Fibroblast of lung (primary cell): ENCODE measurements around the gene TMPRSS4. TPM values are rescaled to one million over a fixed set of nuclear protein-coding genes. Genes with fewer than 3 reads are reported as not detected.

Experiments used
- DNase-seq, 2 donors: peaks; one replicate each; pipeline versions ENCODE4 v3.0.0 to v3.0.0-alpha.2; 2010; ENCODE audit warnings: low read depth in 2 of 2
- H2AFZ ChIP-seq: 2 replicates; pipeline ENCODE4 v1.5.1; 2012; ENCODE audit warnings: low read length, control low read depth, inconsistent platforms
- H3K27ac ChIP-seq: 2 replicates; pipeline ENCODE4 v1.5.1; 2011; ENCODE audit warnings: low read length, control low read depth; ENCODE audit not compliant: insufficient read depth
- H3K27me3 ChIP-seq: 2 replicates; pipeline ENCODE4 v1.5.1; 2011; ENCODE audit warnings: mild to moderate bottlenecking, low read length; ENCODE audit not compliant: control insufficient read depth, insufficient read depth
- H3K36me3 ChIP-seq: 2 replicates; pipeline ENCODE4 v1.5.1; 2011; ENCODE audit warnings: low read length; ENCODE audit not compliant: control insufficient read depth, insufficient read depth
- H3K4me1 ChIP-seq: 2 replicates; pipeline ENCODE4 v1.5.1; 2011; ENCODE audit warnings: low read length; ENCODE audit not compliant: control insufficient read depth, insufficient read depth; ENCODE audit errors: extremely low read depth
- H3K4me2 ChIP-seq: 2 replicates; pipeline ENCODE4 v1.5.1; 2011; ENCODE audit warnings: low read length, control low read depth; ENCODE audit not compliant: insufficient read depth; ENCODE audit errors: extremely low read depth
- H3K4me3 ChIP-seq, 4 experiments: fragments of 200-600 bp in 1 of 4; sonication (generic) in 1 of 4; replicated peaks in 1 of 4; 2 replicates each; pipeline ENCODE4 v1.5.1; 2011 to 2016; ENCODE audit warnings: low read length in 4 of 4, low read depth in 3 of 4, mild to moderate bottlenecking in 3 of 4, control low read depth in 2 of 4, inconsistent platforms in 1 of 4, mixed read lengths in 1 of 4; ENCODE audit not compliant: insufficient read depth in 1 of 4; ENCODE audit errors: control extremely low read depth in 1 of 4
- H3K79me2 ChIP-seq: 2 replicates; pipeline ENCODE4 v1.5.1; 2012; ENCODE audit warnings: mild to moderate bottlenecking, low read length, inconsistent platforms; ENCODE audit not compliant: control insufficient read depth, insufficient read depth
- H3K9ac ChIP-seq: 2 replicates; pipeline ENCODE4 v1.5.1; 2011; ENCODE audit warnings: mild to moderate bottlenecking, low read length, control low read depth; ENCODE audit not compliant: insufficient read depth
- H3K9me3 ChIP-seq: 2 replicates; pipeline ENCODE4 v1.5.1; 2012; ENCODE audit warnings: low read depth, low read length; ENCODE audit not compliant: control insufficient read depth, insufficient read depth
- H4K20me1 ChIP-seq: 2 replicates; pipeline ENCODE4 v1.5.1; 2011; ENCODE audit warnings: low read length; ENCODE audit not compliant: control insufficient read depth, insufficient read depth; ENCODE audit errors: extremely low read depth
- CTCF ChIP-seq, 2 donors: IDR thresholded peaks in 1 of 2; conservative IDR thresholded peaks in 1 of 2; 1 replicate in 1 of 2; 2 replicates in 1 of 2; pipeline ENCODE4 v1.5.1; 2011 to 2012; ENCODE audit warnings: low read length in 2 of 2, control low read depth in 1 of 2, inconsistent platforms in 1 of 2, low read depth in 1 of 2, mild to moderate bottlenecking in 1 of 2
- EZH2 ChIP-seq: IDR thresholded peaks from 2 replicates; pipeline ENCODE4 v1.5.1; 2012; ENCODE audit warnings: low read length, control low read depth, mild to moderate bottlenecking; ENCODE audit errors: missing control alignments
- polyA plus RNA-seq, 2 donors: library from polyadenylated mRNA; depleted of rRNA in 1 of 2; stranded (reverse) in 1 of 2; unstranded in 1 of 2; fragments of >200 nt; gene quantifications; 2 replicates each; pipeline ENCODE4 v1.2.1, GENCODE V29; 2011 to 2012; ENCODE audit warnings: missing spikeins in 1 of 2
- total RNA-seq: library from RNA; depleted of rRNA; stranded (reverse); fragments of >200 nt; gene quantifications from 2 replicates; pipeline ENCODE4 v1.2.1, GENCODE V29; 2014

The TMPRSS4 gene
- total and polyA plus RNA-seq, 2 donors (not counting 1 experiment from before 2014, with no cell fraction given): not detected

- Histone ChIP-seq H3K27me3 (no peaks in the 10 kb centered on the region), H3K79me2 (no peaks in the 10 kb centered on the region), H3K36me3 (no peaks in the 10 kb centered on the region), H3K27ac (no peak overlapping the region), H3K4me3 (no peak overlapping the region), H3K4me2 (no peak overlapping the region), H2AFZ (no peak overlapping the region), H3K9ac (no peak overlapping the region), H3K9me3 (no peaks in the 10 kb centered on the region), H4K20me1 (no peaks in the 10 kb centered on the region), H3K4me1 (no peaks in the 10 kb centered on the region)
- TF ChIP-seq CTCF (conservative IDR thresholded peaks at IDR 0.05 in 1 of 2, IDR thresholded peaks at IDR 0.05 in 1 of 2; ENCODE audit: low read depth in 1 of 2, low read length in 2 of 2) (no peak), EZH2 (no peak)
- no peak for DNase-seq
These were observed 93.4 kb downstream of the TMPRSS4 start for GRCh38 chr11:118170231-118170630.

- Histone ChIP-seq H3K9me3 (no peaks in the 10 kb centered on the region), H3K36me3 (no peaks in the 10 kb centered on the region), H3K4me3 (no peak overlapping the region), H3K4me2 (no peak overlapping the region), H3K27me3 (peaks cover 4% of the 10 kb centered on the region), H2AFZ (no peak overlapping the region), H3K79me2 (no peaks in the 10 kb centered on the region), H4K20me1 (no peaks in the 10 kb centered on the region), H3K27ac (no peak overlapping the region), H3K4me1 (no peaks in the 10 kb centered on the region), H3K9ac (no peak overlapping the region)
- no peak for DNase-seq
- TF ChIP-seq CTCF (conservative IDR thresholded peaks at IDR 0.05 in 1 of 2, IDR thresholded peaks at IDR 0.05 in 1 of 2; ENCODE audit: low read depth in 1 of 2, low read length in 2 of 2): no peak
- no peak for TF ChIP-seq EZH2
These were observed 94.0 kb downstream of the TMPRSS4 start for GRCh38 chr11:118170882-118171268.

Other genes with a start within 250 kb of the TMPRSS4 start
- 5.1 and 8.0 TPM in 2 replicates for gene FXYD6, start 200.4 kb upstream of the TMPRSS4 start, total RNA-seq
- gene FXYD6, start 200.4 kb upstream of the TMPRSS4 start, polyA plus RNA-seq: 0.43 and 11.5 TPM in 2 replicates
- not detected in 2 replicates for gene TMPRSS13, start 147.7 kb upstream of the TMPRSS4 start, total RNA-seq
- not detected in 2 replicates for gene TMPRSS13, start 147.7 kb upstream of the TMPRSS4 start, polyA plus RNA-seq
- 0.17 and 0.26 TPM in 2 replicates for gene IL10RA, start 90.7 kb upstream of the TMPRSS4 start, total RNA-seq
- 0.36 TPM in 1 of 2 replicates, not detected in the other for gene IL10RA, start 90.7 kb upstream of the TMPRSS4 start, polyA plus RNA-seq
- gene SMIM35, start 9.9 kb downstream of the TMPRSS4 start, total RNA-seq: not detected in 2 replicates
- not detected in 2 replicates for gene SMIM35, start 9.9 kb downstream of the TMPRSS4 start, polyA plus RNA-seq
- gene SCN4B, start 75.7 kb downstream of the TMPRSS4 start, total RNA-seq: 6.7 and 10.4 TPM in 2 replicates
- 1.5 and 5.8 TPM in 2 replicates for gene SCN4B, start 75.7 kb downstream of the TMPRSS4 start, polyA plus RNA-seq
- gene SCN2B, start 99.6 kb downstream of the TMPRSS4 start, total RNA-seq: 4.9 and 7.3 TPM in 2 replicates
- 0.11 and 0.19 TPM in 2 replicates for gene SCN2B, start 99.6 kb downstream of the TMPRSS4 start, polyA plus RNA-seq
- not detected in 2 replicates for gene JAML, start 147.9 kb downstream of the TMPRSS4 start, total RNA-seq
- gene JAML, start 147.9 kb downstream of the TMPRSS4 start, polyA plus RNA-seq: not detected in 2 replicates
- gene MPZL3, start 175.3 kb downstream of the TMPRSS4 start, total RNA-seq: 0.26 and 0.33 TPM in 2 replicates
- gene MPZL3, start 175.3 kb downstream of the TMPRSS4 start, polyA plus RNA-seq: 0.09 and 0.44 TPM in 2 replicates
- gene MPZL2, start 187.2 kb downstream of the TMPRSS4 start, total RNA-seq: not detected in 2 replicates
- not detected in 2 replicates for gene MPZL2, start 187.2 kb downstream of the TMPRSS4 start, polyA plus RNA-seq
- not detected in 2 replicates for gene CD3E, start 227.7 kb downstream of the TMPRSS4 start, total RNA-seq
- not detected in 2 replicates for gene CD3E, start 227.7 kb downstream of the TMPRSS4 start, polyA plus RNA-seq